Measurements from ENCODE around the gene PDCD7. TPM values are rescaled to one million over a fixed set of nuclear protein-coding genes. Genes with fewer than 3 reads are reported as not detected.

Gene PDCD7
- total and polyA plus RNA-seq, 2 of the 13 experiments (the other 11 are each of a cell fraction or from before 2014, with no cell fraction given), result 10.1 to 14.7 TPM

GRCh38 chr15:65089206-65089824 is 44.3 kb downstream of the PDCD7 start (continued):
- no peak for TF ChIP-seq ZNF674 (CRISPR knock-in tag; IDR thresholded peaks at IDR 0.05; ENCODE audit: low read depth)
- TF ChIP-seq FOXA1 (IDR thresholded peaks at IDR 0.05), result no peak
- TF ChIP-seq FOXA1 (CRISPR knock-in tag; IDR thresholded peaks at IDR 0.05), result peak; percentile 29; the same call in 1 of the 2 replicates
- TF ChIP-seq ZNF644 (CRISPR knock-in tag; IDR thresholded peaks at IDR 0.05; ENCODE audit: low read depth), result no peak
- TF ChIP-seq HNF4A (CRISPR knock-in tag; IDR thresholded peaks at IDR 0.05), result peak; percentile 34; the same call in 1 of the 2 replicates
- TF ChIP-seq TFAP4 (IDR thresholded peaks at IDR 0.05; ENCODE audit: borderline replicate concordance, low read depth), result peak; percentile 79; the same call in 1 of the 2 replicates
- TF ChIP-seq CBX5 (CRISPR knock-in tag; IDR thresholded peaks at IDR 0.05; ENCODE audit: borderline replicate concordance), result no peak
- peak; percentile 61; the same call in 1 of the 2 replicates for TF ChIP-seq NR2F6 (IDR thresholded peaks at IDR 0.05)
- TF ChIP-seq NR2F6 (CRISPR knock-in tag; IDR thresholded peaks at IDR 0.05), result peak; percentile 42; the same call in 1 of the 2 replicates
- no peak for TF ChIP-seq ZMYM3 (CRISPR knock-in tag; IDR thresholded peaks at IDR 0.05)
- TF ChIP-seq GABPB1 (CRISPR knock-in tag; IDR thresholded peaks at IDR 0.05), result 0 out of 2 replicates have a peak, but pooled peaks have one; percentile 14
- peak; percentile 79; the same call in 1 of the 2 replicates for TF ChIP-seq CEBPB (IDR thresholded peaks at IDR 0.05; ENCODE audit: borderline replicate concordance, low read depth, low read length)
- no peak for TF ChIP-seq FUBP1 (CRISPR knock-in tag; IDR thresholded peaks at IDR 0.05; ENCODE audit: borderline replicate concordance)
- no peak for TF ChIP-seq MEIS1 (CRISPR knock-in tag; IDR thresholded peaks at IDR 0.05; ENCODE audit: borderline replicate concordance)
- peak; percentile 76 for TF ChIP-seq CEBPG (CRISPR knock-in tag; IDR thresholded peaks at IDR 0.05)
- TF ChIP-seq MYPOP (CRISPR knock-in tag; IDR thresholded peaks at IDR 0.05), result no peak
- TF ChIP-seq DPF2 (CRISPR knock-in tag; IDR thresholded peaks at IDR 0.05; ENCODE audit: borderline replicate concordance, low read depth), result peak; percentile 36; the same call in 1 of the 2 replicates
- no peak for TF ChIP-seq ONECUT2 (CRISPR knock-in tag; IDR thresholded peaks at IDR 0.05)
- peak; percentile 44; the same call in 1 of the 2 replicates for TF ChIP-seq ZNF567 (CRISPR knock-in tag; IDR thresholded peaks at IDR 0.05; ENCODE audit: borderline replicate concordance)
- 0 out of 2 replicates have a peak, but pooled peaks have one; percentile 11 for TF ChIP-seq ARID5B (CRISPR knock-in tag; IDR thresholded peaks at IDR 0.05)

All from HepG2 (cell line).